OCI-LY3 (cell line): Measurements from ENCODE around the gene ZNRD2.

Experiments
- H2AFZ ChIP-seq: fragments of 200-600, 300-600 bp; shearing (Covaris generic); 2 replicates; pipeline ENCODE4 v1.6.0; 2014; ENCODE audit warnings: antibody characterized with exemption, low read depth, low read length
- H3K27ac ChIP-seq: fragments of 200-600, 300-600 bp; sonication (generic); 2 replicates; pipeline ENCODE4 v1.5.1; 2014; ENCODE audit warnings: mild to moderate bottlenecking, low read length, moderate library complexity, mixed read lengths
- H3K27me3 ChIP-seq: fragments of 200-600, 300-600 bp; sonication (generic); 2 replicates; pipeline ENCODE4 v1.6.1; 2014; ENCODE audit warnings: low read depth, low read length, mixed read lengths
- H3K36me3 ChIP-seq: fragments of 200-600, 300-600 bp; sonication (generic); replicated peaks from 2 replicates; pipeline ENCODE3; 2014; ENCODE audit warnings: low read depth, low read length, mixed read lengths
- H3K4me1 ChIP-seq: fragments of 300-600, 200-600 bp; sonication (generic); 2 replicates; pipeline ENCODE4 v1.6.1; 2014; ENCODE audit warnings: low read length, mixed read lengths
- H3K4me2 ChIP-seq: fragments of 200-600, 300-600 bp; sonication (generic); 2 replicates; pipeline ENCODE4 v1.6.1; 2014; ENCODE audit warnings: low read length, mixed read lengths
- H3K4me3 ChIP-seq: fragments of 300-600, 200-600 bp; sonication (generic); 2 replicates; pipeline ENCODE4 v1.5.1; 2014; ENCODE audit warnings: antibody characterized with exemption, mild to moderate bottlenecking, low read length, moderate library complexity
- H3K79me2 ChIP-seq: fragments of 300-600, 200-600 bp; shearing (Covaris generic); 2 replicates; pipeline ENCODE4 v1.6.1; 2014; ENCODE audit warnings: mild to moderate bottlenecking, low read length, mixed read lengths
- H3K9ac ChIP-seq: fragments of 300-600, 200-600 bp; shearing (Covaris generic); 2 replicates; pipeline ENCODE4 v1.6.0; 2014; ENCODE audit warnings: mild to moderate bottlenecking, low read length, moderate library complexity
- H3K9me3 ChIP-seq: fragments of 200-600, 300-600 bp; shearing (Covaris generic); 2 replicates; pipeline ENCODE4 v1.6.1; 2014; ENCODE audit warnings: low read length, mixed read lengths; ENCODE audit not compliant: insufficient read depth
- H4K20me1 ChIP-seq: fragments of 200-600, 300-600 bp; sonication (generic); 2 replicates; pipeline ENCODE4 v1.6.1; 2016; ENCODE audit warnings: low read length, mixed read lengths; ENCODE audit not compliant: insufficient read depth
- CTCF ChIP-seq: fragments of 200-600, 300-600 bp; sonication (generic); IDR thresholded peaks from 2 replicates; pipeline ENCODE4 v1.5.1; 2014; ENCODE audit warnings: antibody characterized with exemption, low read length, low read depth
- EZH2phosphoT487 ChIP-seq: fragments of 200-600 bp; shearing (Covaris generic); IDR thresholded peaks from 2 replicates; pipeline ENCODE4 v1.6.1; 2018; ENCODE audit warnings: antibody characterized with exemption, mixed run types, low read depth

ZNRD2 gene

DNA sequence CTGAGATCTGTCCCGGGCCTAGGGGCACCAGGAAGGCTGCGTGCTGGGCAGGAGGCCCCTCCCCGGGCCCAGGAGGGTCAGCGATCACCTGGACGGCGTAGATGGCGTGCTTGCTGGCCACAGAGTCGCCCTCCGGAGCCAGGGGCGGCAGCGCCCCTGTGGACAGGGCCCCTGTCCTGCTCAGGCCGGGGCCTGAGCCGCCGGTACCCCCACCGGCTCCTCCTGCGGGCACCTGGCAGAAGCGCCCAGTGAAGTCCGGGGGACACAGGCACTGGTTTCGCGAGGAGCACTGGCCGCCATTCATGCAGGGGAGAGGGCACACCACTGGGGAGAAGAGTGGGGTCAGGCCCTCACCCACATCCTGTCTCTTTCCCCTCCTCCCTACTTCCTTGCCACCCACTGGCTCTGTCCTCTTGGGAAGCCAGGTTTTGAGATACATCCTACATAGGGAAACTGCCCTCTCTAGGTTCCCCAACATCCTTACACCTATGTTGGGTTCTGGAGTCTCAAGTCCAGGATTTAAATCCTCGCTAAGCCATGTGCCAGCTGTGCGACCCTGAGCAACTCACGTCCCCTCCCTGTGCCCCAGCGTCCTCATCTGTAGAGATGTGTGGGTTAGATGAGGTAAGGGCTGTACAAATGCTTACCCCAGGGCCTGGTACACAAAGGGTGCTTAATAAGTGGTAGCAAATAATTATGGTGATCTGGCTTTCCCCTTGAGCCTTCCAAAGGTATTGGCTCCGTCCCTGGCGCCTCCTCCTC is 16.0 kb upstream of the ZNRD2 start:
- Histone ChIP-seq H3K4me2 (no peak overlapping the region), H3K27ac (no peak overlapping the region), H3K27me3 (no peaks in the 10 kb centered on the region), H3K79me2 (no peaks in the 10 kb centered on the region), H3K9me3 (no peaks in the 10 kb centered on the region), H2AFZ (no peak overlapping the region), H3K4me1 (peaks cover 16% of the 10 kb centered on the region), H3K9ac (no peak overlapping the region), H4K20me1 (no peaks in the 10 kb centered on the region), H3K4me3 (no peak overlapping the region), H3K36me3 (no peaks in the 10 kb centered on the region)
- no peak for TF ChIP-seq EZH2phosphoT487
- no peak for TF ChIP-seq CTCF

DNA sequence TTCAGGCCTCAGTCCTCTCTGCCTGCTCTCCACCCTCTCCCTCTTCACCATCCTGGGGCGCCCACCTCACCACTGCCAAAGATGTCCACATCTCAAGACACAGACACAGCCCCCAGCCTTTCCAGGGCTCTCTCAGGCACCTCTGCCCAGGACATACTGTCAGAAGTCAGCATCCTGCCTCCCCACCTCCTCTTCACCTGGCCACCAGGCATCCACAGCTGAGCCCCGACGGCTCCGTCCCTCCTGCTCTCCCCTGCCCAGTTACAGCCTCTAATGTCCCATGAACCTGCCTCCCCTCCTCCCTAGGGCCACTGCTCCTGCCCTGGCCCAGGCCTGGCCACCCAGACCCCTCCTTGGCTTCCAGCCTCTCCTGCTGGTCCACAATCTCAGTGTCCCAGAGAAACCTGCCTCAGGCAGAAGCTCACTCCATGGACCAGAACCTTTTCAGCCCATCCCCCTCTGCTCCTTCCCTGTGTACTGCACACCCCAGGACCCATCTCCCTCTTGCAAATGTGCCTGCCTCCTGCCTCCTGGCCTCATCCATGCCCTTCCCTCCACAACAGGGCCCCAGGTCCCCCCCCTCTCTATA is 15.3 kb upstream of the ZNRD2 start:
- Histone ChIP-seq H3K4me2 (no peak overlapping the region), H3K4me1 (peaks cover 16% of the 10 kb centered on the region), H3K27ac (no peak overlapping the region), H3K9me3 (no peaks in the 10 kb centered on the region), H3K79me2 (no peaks in the 10 kb centered on the region), H3K9ac (no peak overlapping the region), H4K20me1 (no peaks in the 10 kb centered on the region), H3K4me3 (no peak overlapping the region), H3K36me3 (no peaks in the 10 kb centered on the region), H2AFZ (no peak overlapping the region), H3K27me3 (peaks cover 6% of the 10 kb centered on the region; the same call in 1 of the 2 replicates)
- TF ChIP-seq EZH2phosphoT487 (no peak), CTCF (no peak)

GRCh38 chr11:65555693-65556231 is 14.5 kb upstream of the ZNRD2 start:
- Histone ChIP-seq H3K4me3 (no peak overlapping the region), H3K27ac (no peak overlapping the region), H3K79me2 (no peaks in the 10 kb centered on the region), H3K27me3 (peaks cover 9% of the 10 kb centered on the region), H3K4me2 (no peak overlapping the region), H3K9me3 (no peaks in the 10 kb centered on the region), H3K36me3 (no peaks in the 10 kb centered on the region), H2AFZ (no peak overlapping the region), H3K4me1 (peaks cover 16% of the 10 kb centered on the region), H4K20me1 (no peaks in the 10 kb centered on the region), H3K9ac (no peak overlapping the region)
- TF ChIP-seq EZH2phosphoT487 = no peak
- TF ChIP-seq CTCF = no peak

DNA sequence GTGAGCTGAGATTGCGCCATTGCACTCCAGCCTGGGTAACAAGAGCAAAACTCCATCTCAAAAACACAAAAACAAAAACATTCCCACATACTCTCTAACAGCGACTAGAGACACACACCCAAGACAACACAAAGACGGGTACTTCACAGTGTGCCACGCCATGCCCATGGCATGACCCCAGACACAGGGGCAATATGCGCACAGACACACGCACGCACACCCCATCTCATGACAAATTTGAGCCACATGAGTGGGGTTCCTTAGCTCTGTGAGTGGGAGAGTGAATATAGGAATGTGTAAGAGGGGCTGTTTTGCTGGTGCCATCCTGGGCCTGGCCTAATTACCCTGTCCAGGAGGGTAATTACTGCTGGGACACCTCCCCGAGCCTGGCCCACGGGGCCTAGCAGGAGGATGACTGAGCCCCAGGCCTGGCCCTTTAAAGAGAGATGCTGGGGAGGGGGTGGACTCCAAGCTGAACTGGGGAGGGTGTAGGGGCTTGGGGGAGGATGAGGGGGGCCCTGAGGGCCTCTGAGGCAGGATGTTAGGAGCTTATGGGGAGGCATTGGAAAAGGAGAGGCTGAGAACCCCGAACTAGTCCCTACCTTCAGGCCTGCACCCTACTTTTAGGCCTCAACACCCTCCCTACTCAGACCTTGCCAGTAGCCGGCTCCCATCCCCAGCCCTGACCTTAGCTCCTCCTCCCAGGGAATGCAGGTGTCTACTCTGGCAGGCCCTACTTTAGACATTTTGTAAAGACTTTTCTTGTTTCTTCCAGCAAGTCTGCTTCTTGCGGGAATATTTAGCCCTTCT is 13.6 kb upstream of the ZNRD2 start:
- Histone ChIP-seq H4K20me1 (no peaks in the 10 kb centered on the region), H3K79me2 (no peaks in the 10 kb centered on the region), H2AFZ (no peak overlapping the region), H3K4me2 (no peak overlapping the region), H3K27ac (no peak overlapping the region), H3K4me3 (no peak overlapping the region), H3K9me3 (no peaks in the 10 kb centered on the region), H3K36me3 (no peaks in the 10 kb centered on the region), H3K27me3 (peaks cover 9% of the 10 kb centered on the region), H3K4me1 (peaks cover 13% of the 10 kb centered on the region), H3K9ac (no peak overlapping the region)
- TF ChIP-seq CTCF (no peak), EZH2phosphoT487 (no peak)
